HFFc6 (cell line): ENCODE data around the gene FGF3. TPM values are rescaled to one million over a fixed set of nuclear protein-coding genes. Genes with fewer than 3 reads are reported as not detected.

Experiments
- DNase-seq: peaks from one replicate; pipeline ENCODE4 v3.0.0-alpha.2; 2018
- H3K27ac Mint-ChIP-seq: 2 replicates; pipeline ENCODE4 v1.8.0; 2020; ENCODE audit warnings: mild to moderate bottlenecking, mixed read lengths
- H3K27me3 Mint-ChIP-seq: 2 replicates; pipeline ENCODE4 v1.8.0; 2021; ENCODE audit warnings: mild to moderate bottlenecking, moderate library complexity, mixed read lengths; ENCODE audit not compliant: insufficient read depth
- H3K36me3 Mint-ChIP-seq: 2 replicates; pipeline ENCODE4 v1.8.0; 2021; ENCODE audit warnings: low read depth, mixed read lengths
- H3K4me1 Mint-ChIP-seq: 2 replicates; pipeline ENCODE4 v1.8.0; 2020; ENCODE audit warnings: low read depth, mixed read lengths
- H3K4me3 Mint-ChIP-seq: 2 replicates; pipeline ENCODE4 v1.8.0; 2020; ENCODE audit warnings: mild to moderate bottlenecking, moderate library complexity, mixed read lengths
- H3K9me3 Mint-ChIP-seq: 2 replicates; pipeline ENCODE4 v1.8.0; 2020; ENCODE audit warnings: mild to moderate bottlenecking, mixed read lengths
- total RNA-seq, 6 experiments: library from RNA; stranded (reverse); fragmentation: NEBNext Ultra II Directional; extraction: Animal tissue kit (Norgen Biotek cat#: 25700); gene quantifications; 2 replicates in 1 of 6; 3 replicates in 5 of 6; pipeline ENCODE4 v1.2.3, GENCODE V29; 2021
- TF ChIP-seq, protein P1 (sequence below): fragments of 200-600 bp; sonication (generic); IDR thresholded peaks from 2 replicates; pipeline ENCODE4 v1.5.0; 2021; ENCODE audit warnings: antibody characterized with exemption, mild to moderate bottlenecking

Gene FGF3
- total RNA-seq, 6 experiments from 2014 or later = not detected

DNA sequence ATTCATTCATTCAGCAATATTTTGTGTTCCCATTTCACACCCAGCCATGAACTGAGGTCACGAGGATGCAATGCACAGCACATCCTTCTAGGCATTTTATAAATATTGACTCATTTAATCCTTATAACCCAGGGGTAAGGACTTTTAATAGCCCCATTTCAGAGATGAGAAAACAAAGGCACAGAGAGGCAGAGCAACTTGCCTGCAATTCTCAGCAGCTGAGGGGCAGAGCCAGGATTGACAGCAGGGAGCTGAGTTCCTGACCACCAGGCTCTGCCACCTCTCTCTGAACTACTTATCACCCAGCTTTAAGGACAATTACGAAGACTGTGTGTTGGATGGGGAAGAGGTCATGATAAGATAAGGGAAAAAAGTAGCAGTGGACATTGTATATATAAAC lies 12.8 kb upstream of the FGF3 start:
- Mint-ChIP-seq H3K4me1 (no peaks in the 10 kb centered on the region), H3K27me3 (peaks cover 28% of the 10 kb centered on the region), H3K9me3 (no peaks in the 10 kb centered on the region; the same call in 1 of the 2 replicates), H3K36me3 (no peaks in the 10 kb centered on the region; the same call in 1 of the 2 replicates), H3K4me3 (no peak overlapping the region), H3K27ac (no peak overlapping the region)
- no peak for DNase-seq
- TF ChIP-seq, protein P1, sequence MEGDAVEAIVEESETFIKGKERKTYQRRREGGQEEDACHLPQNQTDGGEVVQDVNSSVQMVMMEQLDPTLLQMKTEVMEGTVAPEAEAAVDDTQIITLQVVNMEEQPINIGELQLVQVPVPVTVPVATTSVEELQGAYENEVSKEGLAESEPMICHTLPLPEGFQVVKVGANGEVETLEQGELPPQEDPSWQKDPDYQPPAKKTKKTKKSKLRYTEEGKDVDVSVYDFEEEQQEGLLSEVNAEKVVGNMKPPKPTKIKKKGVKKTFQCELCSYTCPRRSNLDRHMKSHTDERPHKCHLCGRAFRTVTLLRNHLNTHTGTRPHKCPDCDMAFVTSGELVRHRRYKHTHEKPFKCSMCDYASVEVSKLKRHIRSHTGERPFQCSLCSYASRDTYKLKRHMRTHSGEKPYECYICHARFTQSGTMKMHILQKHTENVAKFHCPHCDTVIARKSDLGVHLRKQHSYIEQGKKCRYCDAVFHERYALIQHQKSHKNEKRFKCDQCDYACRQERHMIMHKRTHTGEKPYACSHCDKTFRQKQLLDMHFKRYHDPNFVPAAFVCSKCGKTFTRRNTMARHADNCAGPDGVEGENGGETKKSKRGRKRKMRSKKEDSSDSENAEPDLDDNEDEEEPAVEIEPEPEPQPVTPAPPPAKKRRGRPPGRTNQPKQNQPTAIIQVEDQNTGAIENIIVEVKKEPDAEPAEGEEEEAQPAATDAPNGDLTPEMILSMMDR = no peak

DNA sequence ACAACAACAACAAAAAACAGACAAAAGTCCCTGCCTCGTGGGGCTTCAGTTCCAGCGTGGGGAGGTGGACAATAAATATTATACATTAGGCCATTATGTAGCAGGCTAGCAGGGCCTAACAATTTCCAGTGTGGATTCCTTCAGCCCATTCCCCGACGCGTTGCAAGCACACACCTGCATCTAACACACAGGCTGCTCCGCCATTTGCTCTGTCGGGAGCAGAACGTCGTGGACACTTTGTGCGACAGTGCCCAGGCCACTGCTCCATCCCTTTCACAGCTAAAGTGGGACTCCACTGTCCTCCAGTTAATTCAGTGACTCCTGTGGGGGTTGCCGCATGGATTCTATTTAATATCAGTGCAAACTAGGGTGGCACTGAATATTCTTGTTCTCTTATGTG lies 10.9 kb upstream of the FGF3 start:
- Mint-ChIP-seq H3K27ac (no peak overlapping the region), H3K27me3 (peaks cover 23% of the 10 kb centered on the region), H3K4me1 (no peaks in the 10 kb centered on the region), H3K36me3 (no peaks in the 10 kb centered on the region; the same call in 1 of the 2 replicates), H3K9me3 (no peaks in the 10 kb centered on the region; the same call in 1 of the 2 replicates), H3K4me3 (no peak overlapping the region)
- TF ChIP-seq, protein P1 = no peak
- DNase-seq = no peak

DNA sequence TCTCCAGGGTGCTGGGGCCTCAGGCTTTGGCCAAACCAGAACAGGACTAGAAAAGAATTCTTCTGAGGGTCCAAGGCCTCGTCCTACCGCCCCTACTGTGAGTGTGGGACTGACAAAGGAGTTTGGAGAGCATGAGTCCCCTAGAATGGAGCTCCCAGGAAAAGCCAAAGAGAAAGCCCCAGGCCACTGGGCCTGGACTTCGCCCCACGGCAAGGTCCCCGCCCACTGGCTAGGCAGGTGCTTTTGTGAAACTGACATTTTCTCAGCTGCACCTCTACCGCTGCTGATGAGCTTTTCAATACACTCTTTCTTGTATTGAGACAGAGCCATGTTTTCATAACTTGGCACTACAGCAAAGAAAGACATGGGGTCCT lies 9.7 kb upstream of the FGF3 start:
- TF ChIP-seq, protein P1 = no peak
- no peak overlapping the region for H3K4me3 Mint-ChIP-seq
- no peaks in the 10 kb centered on the region; the same call in 1 of the 2 replicates for H3K36me3 Mint-ChIP-seq
- no peaks in the 10 kb centered on the region; the same call in 1 of the 2 replicates for H3K9me3 Mint-ChIP-seq
- H3K27me3 Mint-ChIP-seq = peaks cover 20% of the 10 kb centered on the region
- DNase-seq = no peak
- no peaks in the 10 kb centered on the region for H3K4me1 Mint-ChIP-seq
- no peak overlapping the region for H3K27ac Mint-ChIP-seq

DNA sequence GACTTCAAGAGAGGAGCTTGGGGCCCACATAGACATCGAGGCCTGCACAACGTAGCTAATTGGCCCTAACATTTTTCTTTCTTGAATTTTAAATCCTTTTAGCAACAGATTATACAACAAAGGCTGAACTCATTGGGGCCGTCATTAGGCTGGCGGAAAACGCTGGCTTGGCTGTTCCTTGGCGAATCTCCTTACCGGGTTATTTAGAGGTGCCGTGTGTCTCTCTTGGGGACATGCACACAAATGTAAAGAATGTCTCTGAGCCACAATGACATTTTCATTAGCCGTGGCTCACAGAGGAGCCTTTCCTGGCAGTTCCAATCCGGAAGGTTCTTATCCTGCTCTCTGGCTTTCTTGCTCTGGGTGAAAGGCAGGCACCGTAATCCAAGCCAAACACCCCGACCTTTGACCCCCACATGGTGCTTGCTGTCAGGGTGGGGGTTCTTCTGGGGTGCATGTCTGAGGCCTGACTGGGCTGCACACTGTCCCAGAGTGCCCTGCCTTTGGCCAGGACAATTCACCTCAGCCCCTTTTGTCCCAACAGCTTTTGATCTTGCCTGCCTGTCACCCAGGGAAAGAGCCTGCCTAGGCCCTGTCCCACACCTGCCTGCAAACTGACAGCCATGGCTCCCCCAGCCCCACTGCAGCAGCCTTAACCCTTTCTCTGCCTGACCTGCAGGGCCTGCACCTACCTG lies 9.2 kb upstream of the FGF3 start:
- TF ChIP-seq, protein P1 = no peak
- Mint-ChIP-seq H3K27me3 (peaks cover 22% of the 10 kb centered on the region), H3K9me3 (no peaks in the 10 kb centered on the region; the same call in 1 of the 2 replicates), H3K4me1 (no peaks in the 10 kb centered on the region), H3K27ac (no peak overlapping the region), H3K36me3 (no peaks in the 10 kb centered on the region; the same call in 1 of the 2 replicates), H3K4me3 (no peak overlapping the region)
- no peak for DNase-seq

DNA sequence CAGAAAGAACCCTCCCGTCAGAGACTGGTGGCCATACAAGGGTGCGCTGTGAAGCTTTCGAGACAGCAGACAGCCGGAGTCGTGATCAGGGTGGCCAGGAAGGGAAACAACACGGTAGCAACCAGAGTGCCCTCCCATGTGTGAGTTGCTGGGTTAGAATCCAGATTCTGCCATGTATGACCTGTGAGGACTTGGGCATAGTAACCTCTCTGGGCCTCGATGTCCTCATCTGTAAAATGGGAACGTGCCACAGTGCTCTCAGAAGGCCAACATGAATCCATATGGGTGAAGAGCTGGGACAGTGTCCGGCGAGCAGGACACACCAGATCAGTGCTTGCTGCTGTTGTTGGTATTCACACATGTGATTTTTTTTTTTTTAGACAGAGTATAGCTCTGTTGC lies 7.6 kb upstream of the FGF3 start:
- Mint-ChIP-seq H3K27me3 (peaks cover 29% of the 10 kb centered on the region), H3K36me3 (no peaks in the 10 kb centered on the region; the same call in 1 of the 2 replicates), H3K27ac (no peak overlapping the region), H3K4me3 (no peak overlapping the region), H3K4me1 (no peaks in the 10 kb centered on the region), H3K9me3 (no peaks in the 10 kb centered on the region; the same call in 1 of the 2 replicates)
- TF ChIP-seq, protein P1 = no peak
- no peak for DNase-seq
